D721Med (cell line): Measurements from ENCODE around the gene STK32B.

ENCODE experiments used
- DNase-seq: peaks from one replicate; pipeline ENCODE4 v3.0.0; 2011; ENCODE audit warnings: low spot score; ENCODE audit not compliant: insufficient read length
- FAIRE-seq: peaks from 2 replicates; lab custom pipeline; 2011; peaks lifted over from hg19 to GRCh38; lab: Jason Lieb, UNC
- CTCF ChIP-seq: IDR thresholded peaks from 2 replicates; pipeline ENCODE4 v1.5.1; 2012; ENCODE audit warnings: mild to moderate bottlenecking, control low read depth; ENCODE audit not compliant: insufficient read depth; ENCODE audit errors: missing control alignments

STK32B gene

DNA sequence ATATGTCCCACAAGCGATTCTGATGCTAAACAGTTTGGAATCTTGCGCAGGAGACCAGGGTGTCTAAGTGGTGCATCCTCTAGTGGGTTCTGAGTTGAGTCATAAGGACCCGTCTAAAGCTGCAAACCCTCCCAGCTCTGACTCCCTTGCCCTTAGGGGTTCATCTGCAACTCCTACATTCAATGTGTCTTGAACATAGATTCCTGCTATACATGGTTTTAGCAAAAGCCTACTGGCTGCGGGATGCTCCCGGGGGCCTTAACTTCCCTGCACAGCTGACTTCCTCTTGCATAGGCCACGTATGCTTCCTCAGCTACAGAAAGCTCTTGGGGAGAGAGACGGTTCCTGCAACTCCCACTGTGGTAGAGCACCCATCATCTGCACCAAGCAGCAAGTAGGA lies 420.4 kb downstream of the STK32B start:
- no peak for FAIRE-seq
- no peak for DNase-seq
- no peak for TF ChIP-seq CTCF

GRCh38 chr4:5472160-5472591 lies 420.9 kb downstream of the STK32B start:
- no peak for TF ChIP-seq CTCF
- no peak for FAIRE-seq
- no peak for DNase-seq

- FAIRE-seq, result no peak
- no peak for DNase-seq
- no peak for TF ChIP-seq CTCF
Observed at GRCh38 chr4:5473125-5473524, 421.8 kb downstream of the STK32B start.

DNA sequence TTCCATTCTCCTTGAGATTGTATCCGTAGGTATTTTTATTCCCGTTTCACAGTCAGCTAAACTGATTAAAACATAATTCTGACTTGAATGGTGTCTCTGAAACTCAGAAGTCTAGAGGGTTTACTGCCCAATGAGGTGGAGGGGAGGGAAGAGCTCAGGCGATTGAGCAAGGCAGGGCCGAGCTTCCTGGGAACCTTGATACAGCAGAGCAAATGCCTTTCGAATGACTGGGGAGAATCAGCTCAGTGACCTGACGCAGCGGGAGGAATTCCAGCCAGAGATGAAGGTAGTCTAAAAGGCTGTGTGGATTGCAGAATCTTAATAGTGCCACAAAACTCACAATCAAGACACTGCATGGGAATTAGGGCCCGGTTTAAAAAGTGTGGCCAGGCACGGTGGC lies 423.5 kb downstream of the STK32B start:
- FAIRE-seq (no peak), DNase-seq (no peak)
- TF ChIP-seq CTCF, result no peak

DNA sequence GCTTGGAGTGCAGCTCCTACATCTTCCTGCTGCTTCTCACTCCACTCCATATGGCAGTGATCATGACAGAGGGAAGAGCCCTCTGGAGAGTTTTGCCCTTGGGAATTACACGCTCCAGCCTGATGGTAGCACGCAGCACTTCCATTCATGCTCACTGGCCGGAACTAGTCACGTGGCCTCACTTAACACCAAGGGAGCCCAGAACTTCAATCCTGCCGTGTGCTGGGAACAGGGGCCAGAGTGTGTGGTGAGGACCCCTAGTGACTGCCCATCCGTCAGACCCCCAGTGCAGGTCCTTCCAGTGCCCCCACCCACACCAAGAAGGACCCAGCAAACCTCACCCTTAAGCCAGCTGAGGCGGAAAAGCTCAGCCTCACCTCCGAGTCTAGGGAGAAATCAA lies 426.3 kb downstream of the STK32B start:
- no peak for TF ChIP-seq CTCF
- DNase-seq (no peak), FAIRE-seq (no peak)

- FAIRE-seq (no peak), DNase-seq (no peak)
- TF ChIP-seq CTCF, result no peak
Observed at GRCh38 chr4:5478169-5478568, 426.9 kb downstream of the STK32B start.

- no peak for TF ChIP-seq CTCF
- FAIRE-seq, result no peak
- DNase-seq, result no peak
Observed at GRCh38 chr4:5478697-5479096, 427.4 kb downstream of the STK32B start.
